HG03108 (cell line): Measurements from ENCODE around the gene MOV10L1.
"Not testable (repeated sequence)": the region's sequence is repeated elsewhere in the genome, so short reads cannot be mapped to it uniquely, and the experiment has no call there.

Source experiments
- ATAC-seq: cut with Tn5 transposase; IDR thresholded peaks from one replicate; pipeline ENCODE4 v1.9.1; 2021; ENCODE audit warnings: moderate library complexity; ENCODE audit not compliant: unreplicated experiment

MOV10L1 gene

DNA sequence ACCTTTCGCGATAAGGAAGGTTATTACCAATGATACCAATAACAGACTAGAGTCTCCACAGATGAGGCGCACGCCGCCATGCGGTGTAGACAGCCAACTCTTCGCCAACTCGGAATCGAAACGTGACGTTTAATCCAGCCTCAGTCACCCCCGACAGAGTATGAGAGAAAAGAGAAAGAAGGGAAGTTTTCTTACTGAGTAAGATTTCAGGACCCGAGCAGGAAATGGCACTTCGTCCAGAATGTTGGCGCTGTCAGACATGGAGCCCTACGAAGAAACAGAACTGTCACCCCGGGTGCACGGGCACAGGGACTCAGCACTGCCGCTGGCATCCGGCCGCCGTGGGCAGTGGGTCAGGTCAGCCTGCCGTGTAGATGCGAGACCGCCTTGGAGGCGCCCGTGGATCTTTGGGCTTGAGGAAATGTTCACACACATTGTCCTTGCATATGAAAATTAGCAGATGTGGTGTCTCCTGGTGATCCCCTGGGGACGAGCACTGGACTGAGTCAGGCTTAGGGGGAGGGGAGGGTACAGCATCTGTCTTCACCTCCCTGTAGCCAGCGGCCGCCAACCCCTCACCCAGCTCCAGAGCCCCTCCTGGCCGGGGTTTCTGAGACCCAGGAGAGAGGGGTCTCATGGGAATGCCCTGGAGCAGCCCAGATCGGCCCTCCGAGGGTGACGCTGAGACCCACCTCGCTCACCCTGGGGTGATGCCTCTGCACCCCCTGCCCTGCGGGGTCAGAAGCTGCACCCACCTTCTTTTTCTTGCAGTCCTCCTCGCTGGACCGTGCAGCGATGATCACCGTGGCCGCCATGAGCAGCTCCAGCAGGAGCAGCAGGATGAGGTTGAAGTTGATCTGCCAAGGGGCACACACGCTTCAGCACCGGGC is 12.9 kb upstream of the MOV10L1 start:
- no peak for ATAC-seq

DNA sequence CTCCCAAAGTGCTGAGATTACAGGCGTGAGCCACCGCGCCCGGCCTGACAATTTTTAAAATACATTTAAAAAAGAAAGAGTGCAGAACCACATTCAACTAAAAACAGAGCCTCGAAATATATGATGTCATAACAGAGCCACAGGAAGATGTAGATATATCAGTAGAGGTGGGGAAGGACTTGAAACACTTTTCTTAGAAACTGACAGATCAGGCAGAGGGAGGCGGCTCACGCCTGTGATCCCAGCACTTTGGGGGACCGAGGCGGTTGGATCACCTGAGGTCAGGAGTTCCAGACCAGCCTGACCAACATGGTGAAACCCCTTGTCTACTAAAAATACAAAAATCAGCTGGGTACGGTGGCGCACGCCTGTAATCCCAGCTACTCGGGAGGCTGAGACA is 11.6 kb upstream of the MOV10L1 start:
- ATAC-seq = no peak

DNA sequence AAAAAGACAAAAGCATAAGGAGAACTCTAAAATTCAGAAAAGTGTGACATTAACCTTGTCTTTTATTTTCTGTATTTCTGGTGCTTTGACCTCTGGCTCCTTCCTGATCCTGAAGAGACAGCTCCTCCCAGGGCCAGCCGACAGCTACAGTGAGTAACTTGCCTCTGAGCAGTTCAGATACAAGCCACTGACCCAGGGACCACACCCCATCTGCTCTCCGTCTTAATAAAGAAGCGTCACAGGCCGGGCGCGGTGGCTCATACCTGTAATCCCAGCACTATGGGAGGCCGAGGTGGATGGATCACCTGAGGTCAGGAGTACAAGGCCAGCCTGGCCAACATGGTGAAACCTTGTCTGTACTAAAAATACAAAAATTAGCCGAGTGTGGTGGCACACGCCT is 11.0 kb upstream of the MOV10L1 start:
- ATAC-seq = no peak

DNA sequence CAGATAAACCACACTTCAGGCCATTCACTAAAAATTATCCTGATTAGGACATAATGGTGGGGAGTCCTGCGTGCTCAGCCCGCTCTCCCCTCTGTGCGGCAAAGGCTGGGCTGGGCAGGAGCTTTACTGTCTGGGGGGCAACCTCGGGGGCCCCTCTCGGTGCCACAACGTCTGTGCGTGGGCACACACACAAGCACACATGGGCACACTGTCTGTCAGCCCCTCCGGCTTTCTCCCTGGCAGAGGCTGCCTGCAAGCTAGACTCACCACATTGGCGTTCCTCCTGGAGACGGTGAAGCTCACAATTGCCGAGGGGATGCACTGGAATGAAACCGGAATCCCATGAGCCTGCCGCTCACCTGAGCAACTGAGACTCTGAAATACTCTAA is 9.7 kb upstream of the MOV10L1 start:
- ATAC-seq = no peak

DNA sequence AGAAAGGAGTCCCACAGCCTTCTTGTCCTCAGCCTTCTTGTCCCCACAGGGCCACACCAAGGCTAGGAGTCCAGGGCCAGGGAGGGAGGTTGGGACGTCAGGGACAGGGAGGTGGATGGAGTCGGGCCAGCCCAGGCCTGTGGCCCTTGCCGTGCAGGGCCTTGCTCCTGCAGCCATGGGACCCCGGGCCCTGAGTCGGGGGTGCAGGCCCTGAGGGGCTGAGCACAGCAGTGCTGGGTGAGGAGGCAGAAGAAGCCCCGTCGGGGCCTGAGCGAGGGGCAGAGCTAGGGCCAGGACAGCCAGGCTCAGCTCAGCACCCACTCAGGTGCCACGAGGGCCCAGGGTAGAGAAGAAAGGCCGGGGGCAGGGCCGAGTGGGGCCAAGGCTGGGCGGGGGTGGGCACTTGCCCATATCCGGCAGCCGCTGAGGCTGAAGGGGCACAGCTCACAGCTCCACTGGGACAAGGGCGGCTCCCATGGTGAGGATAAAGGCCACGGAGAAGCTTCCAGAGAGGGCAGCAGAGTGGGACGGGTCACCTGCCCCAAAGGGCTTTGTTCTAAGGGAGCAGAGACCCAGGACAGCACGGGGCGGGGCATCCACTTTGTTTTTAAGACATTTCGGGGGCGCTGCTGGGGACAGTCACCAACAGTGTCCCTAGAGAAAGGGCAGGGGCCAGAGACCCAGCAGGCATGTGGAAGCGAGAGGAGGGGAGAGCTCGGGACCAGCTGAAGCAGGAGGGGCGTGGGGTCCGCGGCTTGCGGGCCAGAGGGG is 8.2 kb upstream of the MOV10L1 start:
- ATAC-seq = no peak

DNA sequence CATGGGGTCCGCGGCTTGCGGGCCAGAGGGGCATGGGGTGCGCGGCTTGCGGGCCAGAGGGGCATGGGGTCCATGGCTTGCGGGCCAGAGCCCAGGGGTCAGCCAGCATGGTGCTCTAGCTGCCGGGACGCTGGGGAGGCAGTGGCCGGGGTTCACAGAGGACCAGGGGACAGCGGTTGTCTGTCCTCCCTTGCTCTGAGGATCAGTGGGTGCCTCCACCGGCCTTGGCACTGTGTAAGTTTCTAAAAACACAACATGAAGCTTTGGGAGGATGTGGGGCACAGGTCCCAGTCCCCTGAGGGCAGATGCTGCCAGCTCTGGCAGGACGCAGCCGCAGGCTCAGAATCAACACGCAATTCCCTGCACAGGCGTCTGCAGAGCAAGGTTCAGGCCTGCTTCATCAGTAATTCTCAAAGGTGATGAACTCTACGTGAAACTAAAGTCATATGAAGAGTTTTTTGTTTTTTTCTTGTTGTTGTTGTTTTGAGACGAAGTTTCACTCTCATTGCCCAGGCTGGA is 7.5 kb upstream of the MOV10L1 start:
- no peak for ATAC-seq

DNA sequence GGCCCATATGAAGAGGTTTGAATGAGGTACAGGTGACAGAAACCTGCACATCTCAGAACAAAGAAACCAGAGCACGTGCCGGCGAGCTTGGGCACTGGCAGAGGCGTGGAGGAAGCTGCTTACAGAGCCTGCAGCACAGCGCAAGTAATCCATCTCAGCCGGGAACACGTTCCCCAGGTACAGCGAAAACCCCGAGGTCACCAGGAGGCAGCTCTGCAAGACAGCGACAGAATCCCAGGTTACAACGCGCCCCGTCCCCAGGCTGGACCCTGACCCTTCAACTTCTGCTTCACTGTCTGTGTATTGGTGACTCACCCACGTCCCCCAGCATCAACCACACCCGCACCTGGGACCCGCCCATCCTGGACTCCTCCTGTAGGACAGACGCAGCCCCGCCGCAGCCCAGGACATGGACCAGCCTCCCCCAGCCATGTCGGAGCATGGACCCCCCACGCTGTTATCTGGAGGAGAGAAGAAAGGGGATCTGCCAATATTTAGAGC is 6.8 kb upstream of the MOV10L1 start:
- no peak for ATAC-seq

DNA sequence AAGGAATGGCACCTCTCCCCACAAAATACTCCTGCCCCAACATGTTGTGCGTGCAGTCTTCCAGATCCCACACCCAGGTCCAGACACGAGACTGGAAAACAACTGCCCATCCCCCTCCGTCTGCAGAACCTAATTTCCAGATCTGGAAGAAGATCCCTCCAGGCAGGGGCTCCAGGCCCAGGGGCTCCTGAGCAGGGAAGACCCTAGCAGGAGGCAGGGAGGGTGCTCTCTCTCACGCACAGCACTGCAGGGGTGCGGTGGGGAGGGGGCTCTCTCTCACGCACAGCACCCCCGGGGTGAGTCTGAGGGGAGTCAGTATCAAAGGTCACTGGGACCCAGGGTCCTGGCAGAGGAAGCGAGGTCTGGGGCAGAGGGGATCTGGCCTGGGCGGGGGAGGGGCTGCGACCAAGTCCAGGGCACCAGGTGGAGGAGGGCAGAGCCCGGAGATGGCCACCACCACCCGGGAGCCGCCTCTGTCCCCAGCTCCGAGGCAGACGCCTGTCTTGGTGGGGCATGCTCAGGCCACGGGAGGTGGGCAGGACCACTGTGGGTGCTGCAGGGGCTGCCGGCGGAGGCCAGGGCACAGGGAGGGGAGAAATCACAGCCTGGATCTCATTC is 6.2 kb upstream of the MOV10L1 start:
- no peak for ATAC-seq

DNA sequence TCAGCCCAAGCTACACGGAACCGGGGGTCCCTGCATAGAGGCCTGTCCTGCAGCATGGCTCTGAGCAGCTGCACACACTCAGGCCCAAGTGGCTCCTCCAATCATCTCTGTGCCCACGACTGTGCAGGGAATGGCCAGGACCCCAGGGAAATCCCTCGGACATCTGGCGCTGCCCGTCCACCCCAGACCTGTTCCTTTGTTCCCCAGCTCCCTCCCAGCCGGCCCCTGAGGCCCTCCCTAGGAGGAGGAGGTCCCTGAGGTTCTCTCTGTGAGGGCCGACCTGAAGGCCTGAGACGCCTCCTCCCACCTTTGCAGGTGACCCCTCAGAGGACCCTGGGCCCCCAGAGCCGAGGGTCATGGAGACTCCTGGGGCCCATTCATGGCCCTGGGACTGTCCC is 5.7 kb upstream of the MOV10L1 start:
- ATAC-seq = no peak

DNA sequence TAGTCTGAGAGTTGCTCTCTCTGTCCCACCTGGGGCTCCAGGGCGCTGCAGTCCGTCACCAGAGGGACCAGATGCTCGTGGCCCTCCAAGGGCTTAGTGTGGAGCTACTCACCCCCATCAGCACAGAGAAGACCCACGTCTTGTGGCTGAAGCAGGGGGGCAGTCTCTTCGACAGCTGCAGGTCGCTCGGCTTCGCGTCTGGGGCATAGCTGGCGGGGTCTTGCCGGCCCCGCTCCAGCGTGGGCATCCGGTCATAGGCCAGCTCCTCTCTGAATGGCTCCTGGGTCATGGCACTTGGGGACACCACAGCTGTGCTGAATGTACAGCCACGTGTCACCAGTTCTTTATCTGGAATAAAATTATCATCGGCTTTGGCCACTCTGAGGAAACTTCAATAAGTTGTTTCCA is 5.2 kb upstream of the MOV10L1 start:
- no peak for ATAC-seq

DNA sequence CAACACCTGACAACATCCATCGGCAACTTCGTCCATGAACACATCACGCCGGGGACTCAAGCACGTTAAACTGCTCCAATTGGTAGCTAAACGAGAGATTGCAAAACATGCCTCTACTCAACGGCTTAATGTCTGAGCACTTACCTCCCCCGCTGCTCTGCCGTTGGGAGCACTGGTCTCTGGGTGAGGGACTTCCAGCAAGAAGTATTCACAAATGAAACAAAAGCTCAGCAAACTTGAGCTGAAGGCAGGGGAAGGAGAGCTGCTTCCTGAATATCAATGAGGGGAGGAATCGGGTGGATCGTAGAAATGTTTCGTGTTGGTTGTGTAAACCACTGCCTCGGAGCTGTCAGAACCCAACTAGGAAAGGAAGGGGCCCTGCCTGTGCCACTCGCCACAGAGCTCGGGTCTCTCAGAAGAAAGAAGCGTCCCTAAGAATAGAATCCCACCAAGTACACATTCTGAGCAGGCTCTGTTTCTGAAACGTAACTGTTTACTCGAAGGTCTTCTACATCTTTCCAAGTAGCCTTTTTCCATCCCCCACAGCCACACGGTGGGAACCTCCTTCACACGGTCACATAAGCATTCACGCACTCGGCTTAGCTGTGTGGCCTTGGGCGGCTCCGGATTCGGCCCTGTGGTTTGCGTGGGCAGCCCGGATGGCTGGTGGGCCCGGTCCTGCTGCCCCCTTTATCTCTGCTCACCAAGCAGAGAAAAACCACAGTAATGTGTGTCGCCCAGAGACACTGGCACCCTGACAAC is 4.4 kb upstream of the MOV10L1 start, which contains the start of gene MLC1:
Gene MLC1, minus strand, starts transcription at position 216 of the 762 bp plus-strand sequence. CDS start 524 bp downstream, outside the sequence.
- no peak for ATAC-seq

DNA sequence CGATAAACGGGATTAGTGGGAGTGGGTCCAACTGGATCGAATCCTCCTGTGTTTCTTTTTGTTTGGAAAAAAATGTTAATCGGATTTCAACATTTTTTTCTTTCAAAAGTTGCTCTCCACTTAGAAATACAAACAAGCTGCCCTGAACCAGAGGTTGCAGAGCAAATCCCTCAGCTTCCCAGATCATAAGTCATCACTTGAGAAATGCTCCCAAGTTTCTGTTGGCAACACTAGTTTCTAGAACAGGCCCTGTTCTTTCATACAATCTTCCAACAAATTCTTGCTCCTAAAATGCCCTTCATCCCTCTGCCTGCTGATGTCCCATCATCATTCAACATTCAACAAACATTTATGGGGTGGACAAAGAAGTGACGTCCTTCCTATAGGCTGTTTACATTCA is 3.3 kb upstream of the MOV10L1 start:
- ATAC-seq = no peak

DNA sequence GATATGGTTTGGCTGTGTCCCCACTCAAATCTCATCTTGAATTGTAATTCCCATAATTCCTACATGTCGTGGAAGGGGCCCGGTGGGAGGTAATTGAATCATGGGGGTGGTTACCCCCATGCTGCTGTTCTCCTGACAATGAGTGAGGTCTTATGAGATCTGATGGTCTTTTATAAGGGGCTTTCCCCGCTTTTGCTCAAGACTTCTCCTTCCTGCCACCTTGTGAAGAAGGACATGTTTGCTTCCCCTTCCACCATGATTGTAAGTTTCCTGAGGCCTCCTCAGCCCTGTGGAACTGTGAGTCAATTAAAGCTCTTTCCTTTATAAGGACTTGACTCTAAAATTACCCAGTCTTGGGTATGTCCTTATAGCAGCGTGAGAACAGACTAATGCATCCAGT is 2.8 kb upstream of the MOV10L1 start:
- ATAC-seq = not testable (repeated sequence)

DNA sequence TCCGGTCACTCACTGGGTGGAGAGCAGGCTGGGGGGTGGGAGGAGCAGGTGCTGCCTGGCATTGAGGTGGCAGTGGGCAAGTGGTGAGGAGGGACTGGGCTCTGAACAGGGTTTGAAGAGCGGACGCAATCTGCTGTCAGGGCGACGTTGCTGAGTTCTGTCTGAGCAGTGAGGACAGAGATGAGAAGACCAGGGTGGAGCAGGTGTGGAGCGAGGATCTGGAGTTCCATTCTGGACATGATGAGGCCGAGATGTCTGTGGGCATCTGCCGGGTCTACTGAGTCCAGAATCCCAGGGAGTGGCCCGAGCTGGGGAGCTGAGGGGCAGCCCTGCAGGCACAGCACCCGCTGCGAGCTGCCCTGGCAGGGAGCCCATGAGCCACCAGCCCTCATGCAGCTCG is 2.2 kb upstream of the MOV10L1 start:
- no peak for ATAC-seq

DNA sequence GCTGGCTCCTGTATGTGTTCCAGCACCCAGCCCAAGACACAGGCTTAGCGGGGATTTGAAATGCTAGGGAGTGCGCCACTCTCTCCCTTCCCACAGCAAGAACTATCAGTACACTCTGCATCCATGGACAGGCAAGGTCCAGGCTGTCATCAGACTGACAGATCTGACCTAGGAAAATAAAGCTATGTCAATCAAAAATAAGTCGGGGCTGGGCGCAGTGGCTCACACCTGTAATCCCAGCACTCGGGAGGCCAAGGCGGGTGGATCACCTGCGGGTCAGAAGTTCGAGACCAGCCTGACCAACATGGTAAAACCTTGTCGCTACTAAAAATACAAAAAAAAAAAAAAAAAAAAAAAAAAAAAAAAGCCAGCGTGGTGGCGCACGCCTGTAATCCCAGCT is 1.7 kb upstream of the MOV10L1 start:
- no peak for ATAC-seq

DNA sequence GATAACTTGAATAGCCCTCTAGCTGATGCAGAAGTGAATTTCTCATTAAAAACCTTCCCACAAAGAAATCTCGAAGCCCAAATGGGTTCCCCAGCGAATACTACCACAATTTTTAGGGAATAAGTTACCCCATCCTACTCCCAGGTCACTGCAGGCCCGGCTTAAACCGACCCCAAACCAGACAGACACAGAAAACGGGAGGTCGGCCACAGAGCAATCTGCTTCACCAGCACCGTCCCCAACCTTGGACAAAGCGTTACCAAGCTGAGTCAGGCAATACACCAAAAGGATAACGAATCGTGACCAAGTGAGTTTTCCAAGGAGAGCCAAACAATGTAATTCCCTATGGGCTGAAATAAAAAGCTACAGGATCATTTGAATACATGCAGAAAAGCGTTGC is 575 bp upstream of the MOV10L1 start:
- no peak for ATAC-seq

DNA sequence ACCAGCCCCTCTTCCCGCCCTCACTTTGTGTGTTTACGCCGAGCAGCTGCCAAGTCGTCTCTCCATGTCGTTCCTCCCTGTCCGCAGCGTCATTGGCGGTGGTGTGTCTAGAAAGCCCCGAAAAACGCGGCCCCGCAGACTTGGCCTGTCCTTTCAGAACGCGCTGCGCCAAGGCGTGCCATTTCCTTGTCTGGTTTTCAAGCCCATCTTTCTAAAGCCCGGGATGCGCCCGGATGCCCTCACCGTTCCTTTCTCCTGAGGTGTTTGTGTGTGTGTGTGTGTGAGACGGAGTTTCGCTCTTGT is 557 bp downstream of the MOV10L1 start:
- ATAC-seq = no peak

DNA sequence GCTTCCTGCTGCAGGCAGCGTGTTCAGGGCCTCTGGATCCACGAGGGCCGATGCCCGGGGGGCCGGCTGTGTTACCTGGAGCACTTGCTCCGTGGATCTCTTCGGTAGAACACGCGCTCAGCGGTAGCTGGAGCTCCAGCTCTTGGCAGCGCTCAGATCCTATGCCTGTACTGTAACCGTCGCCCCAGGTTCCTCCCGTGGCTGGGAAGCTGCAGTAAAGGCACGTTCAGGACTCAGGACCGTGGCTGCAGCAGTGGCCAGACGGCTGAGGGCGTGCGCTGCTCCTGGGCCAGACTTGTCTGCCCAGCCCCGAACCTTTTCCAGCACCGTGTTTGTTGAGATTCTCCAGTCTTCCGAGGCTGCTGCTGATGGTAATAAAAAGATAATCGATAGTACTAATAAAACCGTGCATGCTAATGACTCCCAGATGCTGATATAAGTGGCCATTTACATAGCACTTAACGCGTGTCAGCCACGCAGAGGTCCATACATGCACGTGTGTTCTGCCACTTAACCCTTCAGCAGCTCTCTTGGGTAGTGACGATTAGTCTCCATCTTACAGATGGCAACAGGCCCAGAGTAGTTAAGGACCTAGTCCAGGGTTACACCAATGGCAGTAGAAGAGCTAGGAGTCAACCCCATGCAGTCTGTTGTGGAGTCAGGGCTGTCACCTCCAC is 1.4 kb downstream of the MOV10L1 start:
- ATAC-seq = no peak

DNA sequence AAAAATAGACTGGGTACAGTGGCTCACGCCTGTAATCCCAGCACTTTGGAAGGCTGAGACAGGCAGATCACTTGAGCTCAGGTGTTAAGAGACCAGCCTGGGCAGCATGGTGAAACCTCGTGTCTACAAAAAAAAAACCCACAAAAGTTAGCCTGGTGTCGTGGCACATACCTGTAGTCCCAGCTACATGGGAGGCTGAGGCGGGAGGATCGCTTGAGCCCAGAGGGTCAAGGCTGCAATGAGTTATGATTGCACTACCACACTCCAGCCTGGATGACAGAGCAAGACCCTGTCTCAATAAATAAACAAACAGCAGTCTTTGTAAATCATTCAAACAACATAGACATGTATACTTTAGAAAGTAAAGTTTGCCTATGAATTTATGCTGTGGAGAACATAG is 2.5 kb downstream of the MOV10L1 start:
- no peak for ATAC-seq

DNA sequence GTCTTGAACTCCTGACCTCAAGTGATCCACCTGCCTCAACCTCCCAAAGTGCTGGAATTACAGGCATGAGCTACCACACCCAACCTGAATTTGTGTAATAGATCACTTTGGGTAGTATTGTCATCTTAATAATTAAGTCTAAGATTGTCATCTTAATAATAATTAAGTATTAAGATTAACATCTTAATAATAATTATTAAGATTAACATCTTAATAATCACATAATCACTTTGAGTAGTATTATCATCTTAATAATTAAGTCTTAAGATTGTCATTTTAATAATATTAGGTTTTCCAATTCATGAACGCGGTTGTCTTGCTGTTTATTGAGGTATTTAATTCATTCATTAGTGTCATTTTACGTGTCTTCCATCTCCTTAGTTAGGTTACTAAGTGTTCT is 8.2 kb downstream of the MOV10L1 start:
- no peak for ATAC-seq
